HG03558 (cell line): ENCODE data around the gene CER1.

Source experiments
- ATAC-seq: cut with Tn5 transposase; IDR thresholded peaks from one replicate; pipeline ENCODE4 v1.9.1; 2021; ENCODE audit warnings: moderate number of reproducible peaks; ENCODE audit not compliant: unreplicated experiment; ENCODE audit errors: extremely low read depth

CER1 gene, protein sequence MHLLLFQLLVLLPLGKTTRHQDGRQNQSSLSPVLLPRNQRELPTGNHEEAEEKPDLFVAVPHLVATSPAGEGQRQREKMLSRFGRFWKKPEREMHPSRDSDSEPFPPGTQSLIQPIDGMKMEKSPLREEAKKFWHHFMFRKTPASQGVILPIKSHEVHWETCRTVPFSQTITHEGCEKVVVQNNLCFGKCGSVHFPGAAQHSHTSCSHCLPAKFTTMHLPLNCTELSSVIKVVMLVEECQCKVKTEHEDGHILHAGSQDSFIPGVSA

GRCh38 chr9:14722391-14723035 is at the start of gene CER1:
Gene CER1, minus strand, starts transcription at chr9:14722733. Its CDS starts 61 bp downstream, at chr9:14722672.
- ATAC-seq, result no peak

- no peak for ATAC-seq
Observed at GRCh38 chr9:14770592-14770991, 48.1 kb upstream of the CER1 start.

GRCh38 chr9:14769230-14769571 is 46.7 kb upstream of the CER1 start:
- no peak for ATAC-seq

DNA sequence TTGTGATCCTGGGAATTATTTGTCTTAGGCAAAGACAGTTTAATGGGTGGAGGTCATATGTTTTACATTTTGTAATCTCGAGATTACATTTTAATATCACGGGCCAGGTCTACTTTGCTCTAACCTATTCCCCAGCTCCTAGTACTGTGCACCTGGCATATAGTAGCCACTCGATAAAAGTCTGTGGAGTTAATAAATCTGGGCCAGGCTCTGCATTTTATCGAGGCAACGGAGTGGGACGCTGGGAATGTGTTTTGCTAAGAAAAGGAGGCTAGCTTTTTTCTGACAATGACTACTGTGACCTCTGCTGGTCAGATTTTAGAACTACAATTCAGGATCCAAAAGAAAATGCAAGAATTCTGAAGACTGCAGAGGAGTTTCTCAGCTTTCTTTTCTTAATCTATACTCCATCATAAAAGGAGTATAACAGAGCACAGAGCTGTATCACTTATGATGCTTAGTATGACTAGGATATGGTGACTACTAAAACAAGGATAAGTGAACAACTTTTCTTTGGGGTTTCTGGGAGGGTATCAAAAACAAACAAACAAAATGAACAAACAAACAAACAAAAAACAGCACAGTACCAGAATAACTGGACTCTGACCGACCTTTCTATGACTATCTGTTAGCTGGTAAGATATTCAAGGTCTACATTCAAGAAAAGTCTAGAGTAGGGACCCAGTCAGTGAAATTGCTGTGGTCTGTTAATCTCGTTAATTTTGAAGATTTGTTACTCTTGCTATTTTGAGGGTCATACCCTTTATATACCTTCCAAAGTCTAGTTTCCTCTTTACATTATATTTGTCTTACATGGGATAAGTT is 46.1 kb upstream of the CER1 start:
- ATAC-seq, result no peak

DNA sequence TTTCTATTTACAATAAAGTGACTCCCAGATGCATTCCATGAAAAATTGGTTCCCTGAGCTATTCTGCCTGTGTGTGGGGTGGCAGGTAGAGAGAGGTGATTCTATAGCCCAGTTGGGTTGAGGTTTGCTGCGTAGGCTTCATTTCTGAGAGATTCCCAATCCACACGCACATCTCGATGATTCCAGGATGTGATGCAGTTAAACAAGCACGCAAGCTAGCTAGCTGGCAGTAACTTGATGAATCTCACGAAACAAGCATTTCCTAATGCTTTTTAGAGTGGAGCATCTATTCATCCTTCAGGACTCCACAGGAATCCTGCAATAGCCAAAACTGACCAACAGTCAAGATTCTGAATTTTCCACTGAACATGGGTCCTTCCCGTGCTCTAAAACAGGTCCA is 43.8 kb upstream of the CER1 start:
- no peak for ATAC-seq

DNA sequence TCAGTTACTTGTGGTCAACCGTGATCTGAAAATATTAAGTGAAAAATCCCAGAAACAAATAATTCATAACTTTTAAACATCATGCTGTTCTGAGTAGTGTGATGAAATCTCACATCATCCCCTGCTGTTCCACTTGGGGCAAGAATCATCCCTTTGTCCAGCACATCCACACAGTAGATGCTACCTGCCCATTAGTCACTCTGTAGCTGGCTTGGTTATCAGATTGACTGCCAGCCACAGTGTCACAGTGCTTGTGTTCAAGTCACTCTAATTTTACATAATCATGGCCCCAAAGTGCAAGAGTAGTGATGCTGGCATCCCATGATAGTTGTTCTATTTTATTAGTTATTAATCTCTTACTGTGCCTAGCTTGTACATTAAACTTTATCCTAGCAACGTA is 39.1 kb upstream of the CER1 start:
- ATAC-seq, result no peak

DNA sequence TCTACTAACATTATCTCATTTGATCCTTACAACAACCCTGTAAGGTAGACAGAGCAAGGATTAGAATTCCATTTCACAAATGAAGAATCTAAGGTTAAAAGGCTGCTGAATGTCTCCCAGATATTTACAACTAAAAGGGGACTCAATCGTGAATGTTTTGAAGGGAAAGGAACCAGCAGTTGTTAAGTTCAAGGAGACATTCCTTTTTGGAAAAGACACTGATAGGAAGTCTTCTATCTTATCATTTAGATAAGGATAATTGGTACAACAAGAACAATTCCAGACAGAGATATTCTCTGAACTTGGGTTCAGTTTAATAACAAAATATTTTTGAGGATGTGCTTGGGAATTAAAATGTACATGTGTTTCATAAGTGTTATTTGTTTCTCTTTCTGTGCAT is 37.5 kb upstream of the CER1 start:
- no peak for ATAC-seq

- no peak for ATAC-seq
Observed at GRCh38 chr9:14756291-14756690, 33.8 kb upstream of the CER1 start.

- ATAC-seq, result no peak
Observed at GRCh38 chr9:14752871-14753270, 30.3 kb upstream of the CER1 start.

DNA sequence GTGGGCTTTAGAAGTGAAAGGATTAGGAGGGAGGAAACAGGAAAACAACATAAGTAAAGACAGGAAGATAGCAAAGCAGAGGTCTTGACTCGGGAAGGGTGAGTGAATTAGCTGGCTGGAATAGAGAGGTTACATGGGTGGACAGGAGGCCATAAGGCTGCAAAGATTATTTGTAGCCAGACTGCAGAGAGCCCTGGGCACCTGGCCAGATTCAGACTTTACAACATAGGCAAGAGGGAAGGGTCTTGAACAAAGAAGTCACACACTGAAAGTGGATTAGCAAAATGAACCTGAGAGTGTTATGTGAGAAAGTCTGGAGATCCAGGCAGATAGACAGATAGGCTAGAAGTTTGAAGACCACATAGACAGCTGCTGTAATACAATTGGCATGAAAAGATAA is 29.7 kb upstream of the CER1 start:
- no peak for ATAC-seq

DNA sequence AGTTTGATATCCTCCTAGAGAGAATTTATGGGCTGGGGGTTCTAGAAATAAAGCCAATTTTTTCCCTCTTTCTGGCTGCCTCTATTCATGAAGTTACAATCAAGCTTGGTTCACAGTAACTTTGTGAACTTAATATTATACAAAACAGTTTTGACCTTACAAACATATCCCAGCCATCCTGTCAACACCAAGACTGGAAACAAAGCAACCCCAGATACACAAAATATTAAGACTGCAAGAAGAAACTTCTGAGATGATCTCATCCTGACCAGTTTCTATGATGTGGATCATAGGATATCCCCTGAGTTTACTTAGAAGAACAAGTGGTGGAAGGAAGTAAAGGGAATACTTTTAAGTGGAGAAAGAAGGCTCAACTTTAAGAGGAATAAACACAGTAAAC is 28.3 kb upstream of the CER1 start:
- no peak for ATAC-seq

- no peak for ATAC-seq
Observed at GRCh38 chr9:14749741-14750211, 27.2 kb upstream of the CER1 start.

GRCh38 chr9:14748373-14748772 is 25.8 kb upstream of the CER1 start:
- no peak for ATAC-seq

DNA sequence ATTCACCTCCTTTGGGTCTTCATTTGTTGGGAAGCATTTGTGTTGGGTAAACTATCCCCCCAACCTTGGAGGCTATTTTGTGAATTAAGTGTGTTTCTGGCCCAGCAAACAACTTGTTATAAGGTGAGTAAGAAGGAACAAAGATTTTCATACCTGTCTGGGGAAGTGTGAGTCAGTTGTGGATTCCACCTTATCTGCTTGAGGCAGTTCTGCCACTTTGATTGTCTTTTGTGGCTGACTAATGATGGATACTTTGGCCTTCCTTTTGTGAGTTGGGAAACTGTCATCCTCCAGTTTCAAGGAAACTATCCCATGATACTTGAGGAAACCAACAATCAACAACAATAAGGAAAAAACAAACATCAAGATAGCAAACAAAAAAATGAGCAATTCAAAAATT is 24.6 kb upstream of the CER1 start:
- no peak for ATAC-seq

DNA sequence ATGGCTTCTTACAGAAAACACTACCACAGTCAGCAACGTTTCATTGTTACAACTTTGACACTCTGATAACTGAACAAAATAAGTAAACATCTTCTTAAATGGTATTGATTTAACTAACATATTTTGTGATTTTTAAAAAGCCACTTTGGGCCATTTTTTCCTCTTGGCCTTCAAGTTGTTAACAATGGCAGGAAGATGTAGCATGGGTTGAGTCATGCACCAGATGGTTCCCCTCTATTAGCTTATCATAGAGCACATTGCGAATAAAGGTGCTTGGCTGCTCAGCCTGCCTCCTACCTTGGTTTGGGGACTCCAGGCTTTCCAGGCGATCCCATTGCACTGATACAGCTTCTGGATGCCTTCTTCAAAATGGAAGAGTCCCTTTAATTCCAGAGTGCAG is 24.1 kb upstream of the CER1 start:
- no peak for ATAC-seq

GRCh38 chr9:14744768-14745167 is 22.2 kb upstream of the CER1 start:
- no peak for ATAC-seq

DNA sequence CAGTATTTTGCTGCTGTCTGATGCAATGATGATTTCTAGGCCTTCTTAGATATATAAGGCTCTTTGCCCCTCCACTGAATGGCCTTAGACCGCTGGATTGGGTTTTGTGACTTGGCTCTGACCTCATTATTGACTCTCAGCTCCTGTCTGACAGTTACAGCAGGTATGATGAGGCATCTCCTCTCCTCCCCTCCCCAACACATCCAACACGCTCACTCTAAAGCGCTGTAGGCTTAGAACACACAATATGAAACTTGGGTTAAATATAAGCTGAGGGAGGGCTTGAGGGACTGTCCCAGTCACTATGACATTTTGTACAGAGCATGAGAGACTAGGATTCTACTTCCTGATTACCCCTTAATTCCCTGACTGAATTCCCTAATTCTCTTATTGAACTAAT is 18.8 kb upstream of the CER1 start:
- no peak for ATAC-seq

- no peak for ATAC-seq
Observed at GRCh38 chr9:14733133-14733532, 10.6 kb upstream of the CER1 start.

GRCh38 chr9:14731294-14731981 is 8.9 kb upstream of the CER1 start:
- ATAC-seq, result no peak

- ATAC-seq, result no peak
Observed at GRCh38 chr9:14730461-14730898, 7.9 kb upstream of the CER1 start.

DNA sequence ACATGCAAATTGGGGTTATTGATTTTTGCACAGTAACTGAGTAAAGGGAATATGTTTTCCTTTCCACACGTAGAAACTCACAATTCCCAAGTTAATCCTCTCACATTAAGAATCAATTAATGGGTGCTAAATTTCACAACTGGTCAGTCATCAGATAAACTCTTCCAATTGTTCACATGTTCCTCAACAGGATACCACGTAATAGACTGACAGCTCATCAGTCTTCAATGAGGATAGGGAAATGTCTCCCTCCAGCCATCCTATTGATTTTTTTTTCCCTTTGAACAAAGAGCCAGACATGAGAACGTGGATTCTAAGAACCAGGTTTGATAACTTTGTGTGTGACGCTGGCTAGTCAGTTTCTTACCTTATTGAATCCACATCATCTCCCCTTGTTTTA is 768 bp upstream of the CER1 start:
- ATAC-seq, result no peak
